C4-2B (cell line): ENCODE measurements around the gene CA11.

ENCODE experiments used
- H3K27ac ChIP-seq: fragments of 450-650 bp; 2 replicates; pipeline ENCODE4 v1.5.1; 2017
- CTCF ChIP-seq: fragments of 450-650 bp; conservative IDR thresholded peaks from 2 replicates; pipeline ENCODE4 v1.5.1; 2017; ENCODE audit warnings: mild to moderate bottlenecking
- ZFX ChIP-seq: fragments of 450-650 bp; IDR thresholded peaks from 2 replicates; pipeline ENCODE4 v1.6.1; 2017

CA11 gene

GRCh38 chr19:48616491-48617056 lies 29.4 kb downstream of the CA11 start:
- H3K27ac ChIP-seq = peak overlapping the region; percentile 96; the same call in 1 of the 2 replicates
- TF ChIP-seq CTCF = no peak
- TF ChIP-seq ZFX = no peak

DNA sequence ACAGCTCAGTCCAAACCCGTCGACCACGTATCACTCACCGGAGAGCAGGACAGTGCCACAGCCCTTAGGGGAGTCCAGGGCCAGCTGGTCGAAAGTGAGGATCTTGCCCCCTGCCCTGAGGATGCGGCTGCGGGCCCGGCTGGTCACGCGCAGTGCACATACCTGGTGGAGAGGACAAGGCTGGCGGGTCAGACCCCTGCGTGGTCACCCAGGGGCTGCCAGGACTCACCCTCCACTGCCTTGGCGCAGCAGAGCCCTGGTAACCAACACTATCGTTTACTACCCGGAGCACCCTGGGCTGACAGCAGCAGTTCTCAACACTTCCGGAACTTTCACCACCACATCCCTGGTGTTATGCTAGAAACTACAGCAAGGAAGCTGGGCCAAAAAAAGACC lies 29.9 kb downstream of the CA11 start:
- TF ChIP-seq ZFX (no peak), CTCF (no peak)
- H3K27ac ChIP-seq = peak overlapping the region; percentile 8; the same call in 1 of the 2 replicates

- H3K27ac ChIP-seq = peak overlapping the region; percentile 8; the same call in 1 of the 2 replicates
- TF ChIP-seq CTCF (no peak), ZFX (no peak)
Observed at GRCh38 chr19:48615231-48616040, 30.6 kb downstream of the CA11 start.

- no peak for TF ChIP-seq CTCF
- TF ChIP-seq ZFX = no peak
- peak within 1 kb of the TSS; percentile 8; the same call in 1 of the 2 replicates for H3K27ac ChIP-seq
Observed at GRCh38 chr19:48614436-48615230, 31.4 kb downstream of the CA11 start, which contains the start of gene FAM83E. TSS of gene FAM83E (minus strand) at chr19:48615076. CDS start at chr19:48613372, 1,704 bp downstream.

DNA sequence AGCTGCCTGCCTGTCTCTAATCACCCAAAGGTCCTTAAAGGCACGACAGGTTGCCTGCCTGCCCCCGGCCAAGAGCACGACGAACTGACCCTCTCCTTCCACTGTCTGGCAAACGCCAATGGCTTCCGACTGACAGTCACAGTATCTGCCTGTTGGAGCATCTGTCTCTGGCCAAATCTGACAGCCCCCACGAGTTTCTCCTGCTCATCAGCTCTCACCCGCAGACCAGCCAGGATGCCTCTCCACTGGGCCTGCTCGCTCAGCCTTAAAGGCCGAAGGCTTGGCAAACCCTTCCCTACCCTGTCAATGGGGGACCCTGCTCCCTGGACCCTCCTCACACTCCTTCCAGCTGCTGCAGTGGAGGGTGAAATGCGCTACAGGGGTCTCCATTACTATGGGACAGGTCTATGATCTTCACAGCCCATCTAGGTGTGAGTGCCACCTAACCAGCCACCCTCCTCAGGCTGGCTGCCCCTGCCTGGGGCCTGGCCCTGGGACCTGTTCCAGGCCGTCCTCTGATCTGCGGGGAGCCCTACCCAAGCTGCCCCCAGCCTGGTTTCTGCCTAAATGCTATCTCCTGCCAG lies 32.0 kb downstream of the CA11 start:
- TF ChIP-seq CTCF = no peak
- TF ChIP-seq ZFX = no peak
- H3K27ac ChIP-seq = peak overlapping the region; percentile 3; the same call in 1 of the 2 replicates

GRCh38 chr19:48613024-48613851 lies 32.7 kb downstream of the CA11 start:
- TF ChIP-seq ZFX (no peak), CTCF (no peak)
- peak overlapping the region; percentile 3; the same call in 1 of the 2 replicates for H3K27ac ChIP-seq
